ENCODE results near the gene GMNN.

- no peak for TF ChIP-seq GATA3 (IDR thresholded peaks at IDR 0.05; ENCODE audit: low read depth, low read length)
- TF ChIP-seq GATA2 (IDR thresholded peaks at IDR 0.05; ENCODE audit: low read depth, low read length), result no peak
Measured at GRCh38 chr6:24768361-24768760, 6.4 kb upstream of the GMNN start.

All from SH-SY5Y (cell line).